K562 (cell line): ENCODE results near the gene WFDC2. TPM values are rescaled to one million over a fixed set of nuclear protein-coding genes. Genes with fewer than 3 reads are reported as not detected.

Experiments used
- ATAC-seq: fragments of 200-7000 bp; cut with Tn5 transposase; 3 replicates; pipeline ENCODE4 v1.9.1; 2020; ENCODE audit warnings: moderate library complexity
- BruUV-seq: library from RNA; stranded (reverse); fragments of 400-500 nt; replicated peaks from 2 replicates; lab custom pipeline; 2021; lab: Mats Ljungman, UMichigan
- CTCF ChIA-PET: fragments of 300-600 bp; formaldehyde crosslinking; extraction: SDS; loops from one replicate; lab custom pipeline; 2021; ENCODE audit warnings: low intra/inter-chr PET ratio; lab: Yijun Ruan, JAX
- POLR2A ChIA-PET: fragments of 300-600, 350-650 bp; sonication (Branson Sonifier 250); formaldehyde crosslinking; extraction: SDS; loops from one replicate; lab custom pipeline; 2021; ENCODE audit warnings: antibody characterized with exemption, inconsistent platforms; lab: Yijun Ruan, JAX
- DNase-seq, 4 experiments: peaks; one replicate each; pipeline versions ENCODE4 v3.0.0 to v3.0.0-alpha.2; 2011 to 2018; ENCODE audit warnings: low spot score in 3 of 4, mixed read lengths in 3 of 4; ENCODE audit errors: extremely low read depth in 1 of 4
- FAIRE-seq: peaks from 2 replicates; lab custom pipeline; 2011; peaks lifted over from hg19 to GRCh38; lab: Jason Lieb, UNC
- H2AFZ ChIP-seq: 2 replicates; pipeline ENCODE4 v1.6.0; 2011; ENCODE audit warnings: low read depth, low read length, control low read depth, inconsistent platforms
- H3K27ac ChIP-seq: fragments of 200-600 bp; 3 replicates; pipeline ENCODE4 v1.8.0; 2011; ENCODE audit warnings: low read depth, mild to moderate bottlenecking, control low read depth, inconsistent platforms, low read length, moderate library complexity, mixed read lengths; ENCODE audit errors: extremely low read depth
- H3K27me3 ChIP-seq, 2 experiments: fragments of 300-600 bp in 1 of 2; 2 replicates in 1 of 2; 3 replicates in 1 of 2; pipeline versions ENCODE4 v1.6.0 to v1.8.0; 2011; ENCODE audit warnings: inconsistent platforms in 2 of 2, low read length in 2 of 2, mild to moderate bottlenecking in 1 of 2, mixed read lengths in 1 of 2, moderate library complexity in 1 of 2; ENCODE audit not compliant: control insufficient read depth in 2 of 2, insufficient read depth in 2 of 2
- H3K36me3 ChIP-seq: fragments of 300-600 bp; 3 replicates; pipeline ENCODE4 v1.8.0; 2011; ENCODE audit warnings: mild to moderate bottlenecking, low read length, inconsistent platforms; ENCODE audit not compliant: control insufficient read depth, insufficient read depth
- H3K4me1 ChIP-seq, 2 experiments: fragments of 200-600 bp in 1 of 2; replicated peaks in 1 of 2; 2 replicates in 1 of 2; 3 replicates in 1 of 2; pipeline versions ENCODE4 v1.5.1 to v1.8.0; 2011; ENCODE audit warnings: inconsistent platforms in 2 of 2, low read length in 2 of 2, mild to moderate bottlenecking in 1 of 2, mixed read lengths in 1 of 2, moderate library complexity in 1 of 2; ENCODE audit not compliant: control insufficient read depth in 2 of 2, insufficient read depth in 2 of 2
- H3K4me2 ChIP-seq: 2 replicates; pipeline ENCODE4 v1.6.1; 2011; ENCODE audit warnings: low read length, control low read depth, inconsistent platforms, mixed read lengths; ENCODE audit not compliant: insufficient read depth
- H3K4me3 ChIP-seq: fragments of 200-600 bp; sonication (generic), shearing (Covaris generic); 2 replicates; pipeline ENCODE4 v1.5.1; 2016; ENCODE audit warnings: control low read depth, inconsistent platforms
- H3K79me2 ChIP-seq: fragments of 200-600 bp; 3 replicates; pipeline ENCODE4 v1.8.0; 2011; ENCODE audit warnings: low read length, inconsistent platforms; ENCODE audit not compliant: control insufficient read depth, insufficient read depth
- H3K9ac ChIP-seq, 2 experiments: 2 replicates each; pipeline versions ENCODE4 v1.6.0 to v1.6.1; 2011; ENCODE audit warnings: low read depth in 2 of 2, low read length in 2 of 2, control low read depth in 1 of 2, inconsistent platforms in 1 of 2, mild to moderate bottlenecking in 1 of 2, mixed read lengths in 1 of 2; ENCODE audit not compliant: insufficient read depth in 1 of 2
- H3K9me1 ChIP-seq: one replicate; pipeline ENCODE4 v1.6.0; 2011; ENCODE audit warnings: inconsistent platforms, mild to moderate bottlenecking, low read length, moderate library complexity; ENCODE audit not compliant: control insufficient read depth, insufficient read depth
- H3K9me3 ChIP-seq: replicated peaks from 2 replicates; pipeline ENCODE4 v1.5.1; 2011; ENCODE audit warnings: low read depth, low read length, inconsistent platforms; ENCODE audit not compliant: control insufficient read depth, insufficient read depth
- H4K20me1 ChIP-seq: replicated peaks from 2 replicates; pipeline ENCODE4 v1.6.1; 2011; ENCODE audit warnings: low read length, inconsistent platforms, mixed read lengths; ENCODE audit not compliant: control insufficient read depth, insufficient read depth
- PYGO2 ChIP-seq: fragments of 450-650 bp; IDR thresholded peaks from 2 replicates; pipeline ENCODE4 v1.6.1; 2016; ENCODE audit warnings: mild to moderate bottlenecking, missing genetic modification characterization, moderate library complexity, missing compliant biosample characterization
- SMC3 ChIP-seq: conservative IDR thresholded peaks from 2 replicates; pipeline ENCODE4 v1.6.1; 2011; ENCODE audit warnings: low read depth, low read length, improper control_type of control experiment; ENCODE audit not compliant: insufficient read depth
- YY1 ChIP-seq, 3 experiments: IDR thresholded peaks; 2 replicates each; pipeline ENCODE4 v1.6.1; 2011; ENCODE audit warnings: low read length in 2 of 3, mild to moderate bottlenecking in 2 of 3, moderate library complexity in 2 of 3, borderline replicate concordance in 1 of 3, control low read depth in 1 of 3, low read depth in 1 of 3; ENCODE audit not compliant: insufficient read depth in 3 of 3, insufficient replicate concordance in 2 of 3, control insufficient read depth in 1 of 3, insufficient read length in 1 of 3; ENCODE audit errors: extremely low read depth in 1 of 3
- WGBS: fragments of 100-300 bp; shearing (Covaris generic); methylation state at CpG from one replicate; pipeline ENCODE4 v1.1.6; 2016; ENCODE audit warnings: low coverage, mixed read lengths; ENCODE audit not compliant: insufficient coverage; ENCODE audit errors: missing lambda C conversion rate; 5-methylcytosine and 5-hydroxymethylcytosine counted together
- in situ Hi-C: fragments of 300-500 bp; cut with MboI; formaldehyde crosslinking; loops from 4 replicates; pipeline ENCODE4 v1.15.0; 2018; ENCODE audit warnings: inconsistent platforms, mixed read lengths
- intact Hi-C: fragments of 100-400 bp; cut with micrococcal nuclease; formaldehyde crosslinking; loops from 2 replicates; pipeline ENCODE4 v1.14.2; 2022
- polyA plus RNA-seq, 8 experiments: library from polyadenylated mRNA; depleted of rRNA in 4 of 8; stranded (reverse) in 5 of 8; unstranded in 3 of 8; fragments of >200 nt; fragmentation: Nextera tagmentation in 2 of 8; fragmentation: Illumina TruSeq in 1 of 8; extraction: Ambion mirVana in 2 of 8; extraction: Trizol in 1 of 8; gene quantifications; 2 replicates each; pipeline versions ENCODE4 v1.2.1 to v1.2.3, GENCODE V29; 2011 to 2014; ENCODE audit warnings: inconsistent platforms in 1 of 8, missing spikeins in 1 of 8
- total RNA-seq, 7 experiments: library from RNA; depleted of rRNA in 6 of 7; stranded (reverse); fragments of >200 nt in 6 of 7; fragmentation: Illumina TruSeq in 2 of 7; extraction: Trizol in 2 of 7; gene quantifications; 2 replicates each; pipeline versions ENCODE4 v1.2.1 to v1.2.3, GENCODE V29; 2011 to 2021; ENCODE audit warnings: low replicate concordance in 1 of 7

WFDC2 gene
- total and polyA plus RNA-seq, 9 of the 15 experiments (the other 6 are each of a cell fraction or from before 2014, with no cell fraction given): not detected

DNA sequence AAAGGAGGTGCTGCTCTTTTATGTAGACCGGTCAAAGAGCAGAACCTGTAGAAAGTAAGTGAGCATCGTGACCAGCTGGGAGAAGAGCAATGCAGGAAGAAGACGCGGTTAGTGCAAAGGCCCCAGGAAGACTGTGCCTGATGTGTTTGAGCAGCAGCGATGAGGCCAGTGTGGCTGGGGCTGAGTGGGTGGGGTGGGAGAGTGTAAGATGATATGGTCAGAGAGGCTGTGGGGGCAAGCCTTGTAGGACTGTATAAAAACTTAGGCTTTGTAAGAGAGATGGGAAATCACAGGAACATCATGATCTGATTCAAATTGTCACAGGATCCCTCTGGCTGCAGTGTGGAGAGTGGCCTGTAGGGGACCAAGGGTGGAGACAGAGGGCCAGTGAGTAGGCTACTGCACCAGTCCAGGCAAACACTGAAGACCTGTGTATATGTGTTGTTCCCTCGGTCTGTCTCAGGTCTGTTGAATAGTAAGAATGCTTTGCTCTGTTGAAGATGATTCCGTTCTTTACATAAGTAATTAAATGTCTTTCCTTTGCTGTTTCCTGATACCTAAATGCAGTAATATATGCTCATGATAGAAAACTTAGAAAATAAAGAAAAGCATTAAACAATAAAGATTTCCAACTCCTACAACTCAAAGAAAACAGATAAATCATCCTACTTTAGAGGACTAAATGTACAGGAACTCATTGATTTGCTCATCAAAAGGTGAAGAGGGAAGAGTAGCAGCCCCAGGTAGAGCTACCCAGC, 23.6 kb upstream of the WFDC2 start (continued):
- 0 out of 2 replicates have a peak, but pooled peaks have one; percentile 13 for TF ChIP-seq SMC3

GRCh38 chr20:45448270-45448669, 21.3 kb upstream of the WFDC2 start:
- WGBS: 0% methylated on average over 5 of the region's 6 CpGs
- Histone ChIP-seq H3K4me2 (no peak overlapping the region), H3K4me3 (no peak overlapping the region), H3K9me3 (no peaks in the 10 kb centered on the region), H3K79me2 (no peaks in the 10 kb centered on the region), H3K4me1 (no peaks in the 10 kb centered on the region), H3K27ac (no peak overlapping the region), H2AFZ (no peak overlapping the region), H4K20me1 (no peaks in the 10 kb centered on the region), H3K36me3 (no peaks in the 10 kb centered on the region), H3K9me1 (no peaks in the 10 kb centered on the region), H3K27me3 (peaks cover 4 to 21% of the 10 kb centered on the region in 2 experiments; a peak in 4 of 5 replicates), H3K9ac (no peak overlapping the region)
- ChIA-PET POLR2A (no interaction called here), CTCF (interaction anchor here (0.6 to 1.2 kb wide), 3 partner anchors 125 to 155 kb away, joined by 3 to 8 read pairs (median 8); no protein-coding TSS in a partner anchor)
- ATAC-seq (no peak), FAIRE-seq (no peak), DNase-seq (no peak)
- in situ Hi-C loops (no loop called here), intact Hi-C loops (no loop called here)
- BruUV-seq: no TSS peak
- TF ChIP-seq YY1 (IDR thresholded peaks at IDR 0.05; ENCODE audit: borderline replicate concordance in 1 of 3, control insufficient read depth in 1 of 3, extremely low read depth in 1 of 3, insufficient read depth in 3 of 3, insufficient read length in 1 of 3, insufficient replicate concordance in 2 of 3, low read depth in 1 of 3, low read length in 2 of 3): no peak
- no peak for TF ChIP-seq PYGO2
